ENCODE measurements around the gene TTYH1.

DNA sequence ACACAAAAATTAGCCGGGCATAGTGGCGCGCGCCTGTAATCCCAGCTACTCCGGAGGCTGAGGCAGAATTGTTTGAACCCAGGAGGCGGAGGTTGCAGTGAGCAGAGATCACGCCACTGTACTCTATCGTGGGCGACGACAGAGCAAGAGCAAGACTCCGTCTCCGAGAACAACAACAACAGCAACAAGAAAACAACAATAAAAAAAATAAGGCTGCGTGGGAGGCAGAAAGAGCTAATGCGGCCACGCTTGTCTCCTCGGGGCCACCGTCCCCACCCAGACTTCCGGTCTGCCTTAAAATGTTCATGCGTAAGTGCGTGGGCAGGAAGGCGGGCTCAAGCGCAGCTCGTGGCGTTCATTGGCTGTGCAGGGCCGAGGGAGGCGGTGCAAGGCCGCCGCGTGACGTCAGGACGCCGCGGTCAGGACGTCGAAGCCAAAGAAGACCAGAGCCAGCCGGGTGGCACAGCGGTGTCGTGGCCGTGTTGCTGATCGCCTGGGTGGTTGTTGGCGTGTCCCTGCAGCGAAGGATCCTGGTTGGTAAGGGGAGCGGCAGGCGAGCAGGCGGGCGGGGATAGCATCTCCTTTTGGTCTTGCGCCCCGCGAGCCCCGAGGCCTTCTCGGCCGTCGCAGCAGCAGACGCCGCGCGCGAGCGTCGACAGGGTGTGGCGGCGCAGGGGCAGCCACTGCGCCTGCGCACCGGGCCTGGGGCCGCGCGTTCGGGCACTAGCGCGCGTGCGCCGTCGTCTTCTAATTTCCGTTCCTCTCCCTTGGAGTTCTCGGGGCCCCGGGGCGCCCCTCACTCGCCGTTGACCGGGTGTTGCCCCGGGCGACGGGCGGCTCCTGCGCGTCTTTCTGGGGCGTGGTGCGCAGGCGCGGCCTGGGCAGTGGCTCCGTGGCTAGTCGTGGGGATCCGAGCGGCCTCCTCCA lies 33.8 kb downstream of the TTYH1 start, which contains the start of gene LENG8:
- TF ChIP-seq CHD1 (IDR thresholded peaks at IDR 0.05; ENCODE audit: low read depth, low read length) (no peak), NRF1 (IDR thresholded peaks at IDR 0.05; ENCODE audit: low read depth, low read length) (peak; percentile 74), CEBPB (IDR thresholded peaks at IDR 0.05; ENCODE audit: low read depth, low read length) (no peak)

Measured in H1 (cell line).